NCI-H2107 treated with DMSO at 0.1 percent for 48 hours (cell line): ENCODE results near the gene ANKRD33.
"Not testable (repeated sequence)": the region's sequence is repeated elsewhere in the genome, so short reads cannot be mapped to it uniquely, and the experiment has no call there.

Experiments
- DNase-seq: peaks from one replicate; lab custom pipeline; 2025; ENCODE audit not compliant: unreplicated experiment; lab: John Stamatoyannopoulos, UW

The ANKRD33 gene

DNA sequence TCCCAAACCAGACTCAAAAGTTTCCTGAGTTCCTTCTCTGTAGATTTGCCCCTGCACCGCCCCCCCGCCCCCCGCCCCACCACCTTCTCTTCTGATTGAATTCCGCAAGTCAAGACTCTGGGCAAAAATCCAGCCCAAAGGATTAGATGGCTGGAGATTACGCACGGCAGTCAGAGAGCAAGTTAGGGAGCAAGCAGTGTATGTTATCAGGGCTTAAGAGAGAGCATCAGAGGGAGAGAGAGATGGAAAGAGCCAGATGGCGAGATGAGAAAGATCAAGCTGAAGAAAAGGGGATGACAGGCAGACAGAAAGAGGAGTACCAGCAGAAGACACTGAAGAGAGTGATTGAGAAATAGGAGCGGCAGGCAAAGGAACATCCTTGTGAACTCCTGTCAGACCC lies 13.9 kb upstream of the ANKRD33 start:
- DNase-seq = no peak

DNA sequence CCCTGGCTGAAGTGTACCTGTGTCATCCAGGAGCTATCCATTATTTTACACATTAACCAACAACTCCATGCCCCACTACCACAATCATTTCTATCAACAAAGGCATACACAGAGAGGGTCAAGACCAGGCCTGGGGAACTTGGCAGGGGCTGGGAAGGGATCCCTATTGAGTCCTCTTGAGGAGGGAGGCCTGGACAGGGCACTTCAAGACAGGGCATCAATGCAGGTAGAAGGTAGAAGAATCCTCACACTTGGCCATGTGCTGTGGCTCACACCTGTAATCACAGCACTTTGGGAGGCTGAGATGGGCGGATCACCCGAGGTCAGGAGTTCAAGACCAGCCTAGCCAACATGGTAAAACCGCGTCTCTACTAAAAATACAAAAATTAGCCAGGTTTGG lies 13.4 kb upstream of the ANKRD33 start:
- no peak for DNase-seq

DNA sequence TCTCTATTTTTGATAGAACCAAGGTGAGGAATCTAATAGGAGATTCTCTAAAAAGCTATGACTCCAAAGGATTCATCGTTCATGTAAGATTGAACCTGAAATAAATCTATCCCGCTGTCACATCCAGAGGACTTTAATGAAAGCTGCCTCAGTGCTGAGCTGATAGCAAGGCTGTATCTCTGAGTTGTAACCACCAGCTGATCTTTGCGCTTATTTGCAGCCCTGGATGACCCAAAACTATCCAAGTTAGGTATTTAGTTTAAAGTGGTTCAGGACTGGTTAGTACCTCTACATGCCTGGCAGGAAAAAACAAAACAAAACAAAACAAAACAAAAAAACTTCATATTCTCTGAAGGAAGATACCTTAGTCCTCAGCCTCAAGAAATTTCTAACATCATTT lies 8.8 kb upstream of the ANKRD33 start:
- no peak for DNase-seq

DNA sequence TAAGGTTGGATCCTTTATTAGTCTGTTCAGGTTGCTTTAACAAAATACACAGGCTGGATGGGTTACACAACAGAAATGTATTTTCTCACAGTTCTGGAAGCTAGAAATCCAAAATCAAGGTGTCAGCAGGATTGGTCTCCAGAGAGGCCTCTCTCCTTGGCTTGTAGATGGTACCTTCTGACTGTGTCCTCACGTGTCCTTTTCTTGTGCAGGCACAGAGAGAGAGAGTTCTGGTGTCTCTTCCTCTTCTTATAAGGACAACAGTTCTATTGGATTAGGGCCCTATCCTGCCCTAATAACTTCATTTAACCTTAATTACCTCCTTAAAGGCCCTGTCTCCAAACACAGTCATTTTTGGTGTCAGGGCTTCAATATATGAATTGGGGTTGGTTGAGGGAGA lies 4.6 kb upstream of the ANKRD33 start:
- DNase-seq = no peak

DNA sequence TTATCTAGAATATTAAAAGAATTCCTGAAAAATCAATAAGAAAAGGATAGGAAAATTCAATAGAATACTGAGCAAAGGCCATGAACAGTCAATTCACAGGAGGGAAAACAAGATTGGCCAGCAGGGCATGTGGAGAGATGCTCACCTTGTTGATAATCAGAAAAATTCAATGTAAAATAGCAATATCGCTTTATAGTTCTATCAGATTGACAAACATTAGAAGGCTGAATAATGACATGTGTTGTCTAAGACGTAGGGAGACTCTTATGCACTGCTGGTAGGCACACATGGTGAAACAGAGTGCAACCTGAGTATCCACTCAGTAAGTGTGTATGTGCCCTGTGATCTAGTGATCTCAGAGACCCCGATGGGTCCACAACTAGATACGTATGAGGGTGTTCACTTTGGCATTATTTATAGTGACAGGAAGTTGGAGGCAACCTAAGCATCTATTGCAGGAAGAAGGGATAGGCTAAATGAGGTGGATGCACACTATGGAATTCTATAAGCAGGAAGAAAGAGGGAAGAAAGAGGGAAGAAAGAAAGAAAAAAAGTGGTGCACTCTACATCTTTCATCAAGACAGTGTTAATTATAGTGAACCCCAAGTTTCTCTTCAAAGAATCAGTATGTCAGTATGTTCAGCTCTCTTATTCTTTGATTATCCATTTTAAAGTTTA lies 3.8 kb upstream of the ANKRD33 start:
- no peak for DNase-seq

DNA sequence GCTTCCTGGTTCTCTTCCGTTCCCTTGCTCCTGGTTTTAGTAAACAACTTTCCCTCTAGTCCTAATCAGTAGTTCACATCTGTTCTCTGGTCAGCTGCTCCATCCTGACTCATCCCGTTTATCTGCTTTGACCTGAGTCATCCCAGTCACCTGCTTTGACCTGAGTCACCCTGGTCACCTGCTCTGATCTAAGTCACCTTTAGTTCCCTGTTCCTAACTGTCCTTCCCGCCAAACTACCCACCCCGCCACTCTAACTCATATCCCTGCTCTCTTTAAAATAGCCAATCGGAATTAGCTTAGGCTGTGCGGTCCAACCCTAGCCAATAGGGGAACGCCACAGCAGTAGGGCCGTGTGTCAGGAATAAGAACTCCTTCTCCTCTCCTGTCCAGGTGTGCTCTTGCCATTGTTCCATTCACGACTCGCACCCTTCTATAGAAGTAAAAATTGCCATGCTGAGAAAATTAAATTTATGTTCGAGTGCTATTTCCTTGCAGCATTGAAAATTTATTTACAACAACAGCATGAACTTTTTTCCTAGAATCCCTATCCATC lies 3.1 kb upstream of the ANKRD33 start:
- no peak for DNase-seq

DNA sequence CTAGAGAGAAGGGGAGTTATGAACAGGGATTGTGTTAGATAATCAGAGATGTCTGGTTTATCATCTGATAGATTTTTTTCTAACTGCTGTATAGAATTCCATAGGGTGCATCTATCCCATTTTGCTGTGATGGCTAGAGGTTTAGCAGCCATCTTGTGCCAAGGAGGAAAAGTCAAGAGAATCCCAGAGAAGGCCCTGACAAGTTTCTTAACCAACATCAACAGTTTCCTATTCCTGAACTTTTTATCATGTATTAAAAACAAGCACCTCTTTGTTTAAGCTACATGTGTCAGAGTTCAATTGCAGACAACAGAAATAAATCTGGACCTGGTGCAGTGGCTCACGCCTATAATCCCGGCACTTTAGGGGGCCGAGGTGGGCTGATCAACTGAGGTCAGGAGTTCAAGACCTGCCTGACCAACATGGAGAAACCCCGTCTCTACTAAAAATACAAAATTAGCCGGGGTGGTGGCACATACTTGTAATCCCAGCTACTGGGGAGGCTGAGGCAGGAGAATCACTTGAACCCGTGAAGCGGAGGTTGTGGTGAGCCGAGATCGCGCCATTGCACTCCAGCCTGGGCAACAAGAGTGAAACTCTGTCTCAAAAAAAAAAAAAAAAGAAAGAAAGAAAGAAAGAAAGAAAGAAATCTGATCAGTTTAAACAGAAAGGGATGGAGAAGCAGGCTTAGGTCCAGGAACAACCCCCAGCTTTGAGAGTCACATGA lies 2.4 kb upstream of the ANKRD33 start:
- not testable (repeated sequence) for DNase-seq

DNA sequence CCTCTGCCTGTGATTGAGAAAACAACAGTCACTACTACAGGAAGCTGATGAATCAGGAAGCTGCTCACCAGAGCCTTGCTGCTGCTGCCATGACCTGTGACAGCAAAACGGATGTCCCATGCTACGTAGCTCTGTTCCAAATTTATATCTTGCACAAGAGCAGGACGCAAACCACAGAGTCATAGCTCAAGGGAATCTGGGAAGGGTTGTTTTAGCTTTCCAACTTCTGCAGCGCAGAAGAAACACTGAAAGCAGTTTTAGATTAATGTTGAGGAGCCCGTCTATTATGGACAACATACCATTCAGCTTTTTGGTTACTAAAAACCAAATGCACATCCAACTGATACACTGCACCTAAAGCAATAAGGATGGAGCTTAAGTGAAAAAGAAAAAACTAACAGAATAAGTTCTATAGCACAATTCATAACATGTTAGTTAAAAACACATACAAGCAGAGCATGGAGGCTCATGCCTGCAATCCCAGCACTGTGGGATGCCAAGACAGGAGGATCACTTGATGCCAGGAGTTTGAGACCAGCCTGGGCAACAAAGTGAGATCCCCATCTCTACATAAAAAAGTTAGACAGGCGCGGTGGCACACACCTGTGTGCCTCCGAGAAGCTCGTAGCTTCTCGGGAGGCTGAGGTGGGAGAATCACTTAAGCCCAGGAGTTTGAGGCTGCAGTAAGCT lies 1.7 kb upstream of the ANKRD33 start:
- DNase-seq = no peak

DNA sequence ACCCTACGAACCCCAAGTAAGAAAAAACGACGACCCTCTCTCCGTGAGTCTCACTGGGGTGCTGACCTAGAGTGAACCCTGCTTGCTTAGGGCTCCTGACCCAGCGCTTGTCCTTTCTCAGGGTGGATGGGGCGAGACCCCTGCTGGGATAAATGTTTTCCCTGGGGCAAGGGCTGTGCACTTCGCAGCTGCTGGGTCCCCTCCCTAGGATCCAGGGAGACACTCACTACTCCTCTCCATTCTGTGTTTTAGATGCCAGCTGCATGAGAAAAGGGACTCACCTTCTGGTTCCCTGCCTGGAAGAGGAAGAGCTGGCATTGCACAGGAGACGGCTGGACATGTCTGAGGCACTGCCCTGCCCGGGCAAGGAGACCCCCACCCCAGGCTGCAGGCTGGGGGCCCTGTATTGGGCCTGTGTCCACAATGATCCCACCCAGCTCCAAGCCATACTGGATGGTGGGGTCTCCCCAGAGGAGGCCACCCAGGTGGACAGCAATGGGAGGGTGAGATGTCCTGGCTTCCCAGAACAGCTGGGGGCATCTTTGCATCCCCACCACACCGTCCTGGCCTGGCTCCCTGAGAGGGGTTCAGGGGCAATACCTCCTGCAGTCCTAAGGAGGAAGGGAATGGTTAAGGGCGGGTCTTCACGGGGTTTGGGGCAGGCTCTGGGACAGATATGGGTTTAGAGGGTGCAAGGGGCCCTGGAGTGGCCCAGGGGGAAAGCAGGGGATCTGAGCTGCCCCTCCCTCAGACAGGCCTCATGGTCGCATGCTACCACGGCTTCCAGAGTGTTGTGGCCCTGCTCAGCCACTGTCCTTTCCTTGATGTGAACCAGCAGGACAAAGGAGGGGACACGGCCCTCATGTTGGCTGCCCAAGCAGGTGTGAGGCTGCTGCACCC lies 663 bp downstream of the ANKRD33 start:
- DNase-seq = no peak

DNA sequence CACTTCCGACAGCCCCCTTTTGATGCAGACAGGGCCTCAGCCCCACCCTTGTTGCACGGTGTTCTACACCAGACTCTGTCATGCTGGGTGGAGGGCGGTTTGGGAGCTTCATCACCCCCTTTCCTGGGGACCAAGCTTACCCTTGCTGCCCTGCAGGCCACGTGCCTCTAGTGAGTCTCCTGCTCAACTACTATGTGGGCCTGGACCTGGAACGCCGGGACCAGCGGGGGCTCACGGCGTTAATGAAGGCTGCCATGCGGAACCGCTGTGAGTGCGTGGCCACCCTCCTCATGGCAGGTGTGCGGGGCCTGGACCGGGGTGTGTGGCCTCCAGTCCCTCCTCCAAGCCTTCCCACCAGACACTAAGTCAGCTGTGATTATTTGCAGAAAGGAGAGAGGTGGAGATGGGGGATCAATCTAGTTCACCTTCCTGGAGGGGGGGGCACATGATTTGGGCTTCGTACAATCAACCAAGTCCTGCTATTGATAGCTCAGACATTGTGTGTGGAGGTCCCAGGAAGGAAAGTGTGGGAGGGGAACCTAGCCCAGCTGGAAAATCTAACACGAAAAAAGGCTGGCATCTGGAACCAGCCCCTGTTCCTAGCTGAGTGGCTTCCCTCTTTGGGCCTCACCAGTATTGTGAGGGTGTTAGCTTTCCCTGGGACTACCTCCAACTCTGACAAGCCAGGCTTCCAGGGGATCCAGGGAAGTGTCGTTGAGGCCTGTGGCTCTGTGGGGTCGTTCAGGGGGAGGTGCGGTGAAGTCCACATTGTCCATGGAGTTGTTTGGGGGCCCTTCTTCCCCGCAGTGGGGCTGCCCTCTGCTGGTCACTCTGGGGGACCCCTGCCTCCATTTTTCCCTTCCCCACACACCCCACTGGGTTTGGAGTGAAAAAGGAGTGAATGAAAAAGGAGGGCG lies 1.6 kb downstream of the ANKRD33 start:
- DNase-seq = no peak

DNA sequence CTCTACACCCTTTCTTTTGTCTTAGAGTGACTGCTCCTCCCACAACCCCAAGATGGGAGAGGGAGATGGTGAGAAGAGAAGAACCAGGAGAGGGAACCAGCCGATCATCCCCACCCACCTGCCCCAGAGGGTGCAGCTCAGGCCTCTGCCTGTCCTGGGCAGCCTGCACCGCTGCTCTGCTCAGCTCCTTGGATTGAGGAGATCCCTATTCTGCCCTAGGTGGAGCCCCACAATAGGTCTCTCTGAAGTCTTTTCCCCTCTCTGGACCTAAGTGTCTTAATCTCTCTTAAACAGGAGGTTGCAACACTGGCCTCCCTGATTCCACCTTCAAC lies 2.2 kb downstream of the ANKRD33 start:
- no peak for DNase-seq

DNA sequence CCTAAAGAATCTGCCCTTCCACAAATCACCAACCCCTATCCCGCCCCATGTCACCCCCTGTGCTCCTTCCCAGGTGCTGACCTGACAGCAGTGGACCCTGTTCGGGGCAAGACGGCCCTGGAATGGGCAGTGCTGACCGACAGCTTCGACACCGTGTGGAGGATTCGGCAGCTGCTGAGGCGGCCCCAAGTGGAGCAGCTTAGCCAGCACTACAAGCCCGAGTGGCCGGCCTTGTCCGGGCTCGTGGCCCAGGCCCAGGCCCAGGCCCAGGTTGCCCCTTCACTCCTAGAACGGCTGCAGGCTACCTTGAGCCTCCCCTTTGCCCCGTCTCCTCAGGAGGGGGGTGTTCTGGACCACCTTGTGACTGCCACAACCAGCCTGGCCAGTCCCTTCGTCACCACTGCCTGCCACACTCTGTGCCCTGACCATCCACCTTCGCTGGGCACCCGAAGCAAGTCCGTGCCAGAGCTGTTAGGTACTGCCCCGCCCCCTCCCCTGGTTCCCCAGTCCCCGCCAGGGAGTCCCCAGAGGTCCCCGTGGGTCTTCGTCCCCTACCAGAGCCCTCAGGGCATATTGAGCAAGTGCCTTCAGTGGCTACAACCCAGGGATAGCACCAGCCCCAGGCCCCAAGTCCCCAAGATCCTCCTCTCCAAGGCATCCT lies 2.7 kb downstream of the ANKRD33 start:
- DNase-seq = no peak

DNA sequence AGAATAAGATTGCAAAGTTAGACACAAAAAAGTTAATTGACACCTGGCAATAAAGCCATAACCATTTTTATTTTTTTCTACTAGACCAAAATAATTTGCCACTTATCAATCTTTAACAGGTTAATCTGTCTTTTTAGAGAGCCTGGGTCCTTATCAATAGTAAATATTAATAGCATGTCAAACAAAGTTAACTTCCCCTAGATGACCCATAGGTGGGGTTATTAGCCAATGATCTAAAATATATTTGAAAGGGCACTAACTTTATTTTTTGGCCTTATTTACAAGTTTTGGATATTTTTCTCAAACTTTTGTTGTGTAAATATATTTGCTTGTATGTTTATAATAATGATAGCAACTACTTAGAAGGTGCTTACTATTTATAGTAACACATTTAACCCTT lies 3.9 kb downstream of the ANKRD33 start:
- no peak for DNase-seq

DNA sequence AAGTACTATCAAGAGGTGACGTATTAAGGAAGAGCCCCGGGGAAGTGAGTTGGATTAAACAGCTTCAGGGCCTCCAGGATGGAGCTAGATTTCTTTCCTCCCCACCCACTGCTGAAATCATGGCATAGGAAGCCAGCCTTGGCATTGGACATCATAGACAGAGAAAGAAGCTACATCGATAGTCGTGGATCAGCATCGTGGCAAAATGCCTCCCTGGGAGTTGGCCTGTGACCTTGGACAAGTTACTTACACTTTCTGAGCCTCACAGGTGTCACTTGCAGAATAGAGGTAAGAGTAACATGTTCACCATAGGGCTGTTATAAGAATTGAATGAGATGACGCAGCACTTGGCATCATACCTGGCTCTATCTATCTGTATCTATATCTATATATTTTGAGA lies 5.9 kb downstream of the ANKRD33 start:
- DNase-seq = no peak

DNA sequence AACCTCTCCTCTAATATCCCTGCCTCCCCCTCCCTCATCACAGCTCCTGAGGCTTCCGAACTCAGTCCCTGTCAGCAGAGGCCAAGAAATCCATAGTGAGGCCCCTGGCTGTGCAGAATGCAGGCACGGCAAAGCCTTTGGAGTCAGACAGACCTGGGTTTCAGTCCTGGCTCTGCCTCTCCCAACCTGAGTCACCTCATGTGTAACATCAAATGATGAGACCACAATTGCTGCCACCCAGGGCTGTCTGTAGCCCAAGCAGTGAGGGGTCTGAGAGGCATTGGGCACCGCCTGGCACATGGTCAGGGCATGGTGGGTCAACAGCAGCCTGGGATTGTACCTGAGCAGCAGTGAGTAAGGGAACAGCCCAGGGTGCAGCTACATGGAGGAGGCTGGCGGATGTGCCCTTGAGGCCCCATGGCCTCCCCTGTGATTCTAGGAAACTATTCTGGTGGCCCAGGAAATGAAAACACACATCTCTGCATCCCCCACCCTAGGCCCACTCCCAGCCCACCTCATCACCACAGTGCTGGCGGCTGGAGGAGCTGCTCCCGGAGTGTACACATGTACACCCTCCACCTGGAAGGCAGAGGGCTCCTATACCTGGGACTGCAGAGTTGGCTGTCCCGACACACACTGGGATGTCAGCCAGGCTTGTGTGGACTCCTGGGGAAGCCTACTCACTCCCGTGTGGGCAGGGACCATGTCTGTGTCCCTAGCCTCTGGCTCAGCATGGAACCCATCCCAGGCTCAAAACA lies 7.7 kb downstream of the ANKRD33 start:
- no peak for DNase-seq

DNA sequence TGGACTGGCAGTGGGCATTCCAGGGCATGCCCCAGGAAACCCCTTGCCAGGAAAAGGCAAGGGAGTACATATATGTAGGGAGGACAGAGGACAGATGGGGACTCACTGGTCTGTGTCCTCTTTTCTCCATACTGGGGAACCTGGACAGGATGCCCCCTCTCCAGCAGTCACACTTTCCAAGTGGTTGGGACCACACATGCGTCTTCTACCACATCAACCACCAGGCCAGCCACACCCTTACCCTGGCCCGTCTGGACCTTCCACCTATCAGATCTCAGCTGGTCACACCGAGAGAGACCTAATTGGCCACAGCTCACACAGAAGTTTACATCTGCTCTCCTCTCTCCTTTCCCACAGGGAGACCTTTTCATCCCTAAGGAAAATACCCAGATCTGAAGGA lies 8.3 kb downstream of the ANKRD33 start:
- DNase-seq = no peak

DNA sequence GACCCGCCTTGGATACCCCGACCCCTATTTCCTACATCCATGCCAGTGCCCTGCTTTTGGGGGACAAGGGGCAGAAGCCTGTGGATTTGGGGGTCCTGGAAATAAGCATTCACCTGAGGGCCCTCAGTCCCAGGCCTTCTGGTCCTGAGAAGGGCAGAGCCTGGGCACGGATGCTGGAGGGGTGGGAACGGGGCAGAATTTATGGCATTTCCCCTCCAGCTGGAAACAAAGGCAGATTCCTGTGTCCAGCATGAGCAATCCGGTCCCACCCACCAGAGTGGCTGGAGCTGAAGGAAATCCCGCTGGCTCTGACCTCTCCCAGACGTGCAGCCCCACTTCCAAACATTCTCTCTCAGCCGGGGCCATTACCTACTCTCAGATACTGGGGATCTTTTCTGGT lies 9.3 kb downstream of the ANKRD33 start:
- no peak for DNase-seq

DNA sequence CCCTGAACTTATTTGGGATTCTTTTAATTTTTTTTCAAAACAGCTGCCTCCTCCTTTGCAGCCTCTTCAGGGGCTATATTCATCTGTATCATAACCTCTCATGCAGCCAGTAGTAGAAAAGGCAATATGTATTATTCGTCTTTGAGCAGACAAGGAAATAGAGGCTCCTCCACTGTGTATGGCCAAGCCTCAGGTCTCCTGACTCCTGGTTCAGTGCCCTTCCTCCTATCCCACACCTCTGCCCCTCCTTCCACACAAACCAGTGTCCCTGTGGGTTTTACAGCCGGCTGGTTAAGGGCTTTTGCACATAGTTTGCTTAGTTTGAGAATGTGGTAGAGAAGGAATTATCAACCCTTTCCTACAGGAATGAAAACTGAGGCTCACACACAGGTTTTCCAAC lies 10.6 kb downstream of the ANKRD33 start:
- DNase-seq = no peak

DNA sequence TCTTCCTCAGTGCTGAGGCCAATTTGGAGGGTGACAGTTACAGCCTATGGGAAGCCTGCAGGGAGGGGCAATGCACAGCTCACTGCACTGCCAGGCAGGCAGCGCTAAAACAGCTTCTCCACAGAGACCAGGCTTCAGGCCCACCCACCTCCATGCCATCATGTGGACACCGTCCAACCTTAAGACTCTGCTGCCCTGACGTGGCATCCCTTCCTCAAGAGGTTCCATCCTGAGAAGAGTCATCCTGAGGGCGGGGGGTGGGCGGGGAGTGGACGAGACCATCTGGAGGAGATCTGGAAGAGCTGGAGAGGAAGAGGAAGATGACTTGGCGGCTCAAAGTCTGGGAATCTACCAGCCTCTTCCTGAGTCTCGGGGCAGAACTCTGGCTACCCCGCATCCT lies 11.0 kb downstream of the ANKRD33 start:
- DNase-seq = no peak
